A549 (cell line): ENCODE measurements around the gene GORASP1. TPM values are rescaled to one million over a fixed set of nuclear protein-coding genes. Genes with fewer than 3 reads are reported as not detected.
A peak's percentile ranks its signal among the peaks of the same experiment; 100 is the strongest.

Experiments used
- ATAC-seq, 2 experiments: fragments of 200-7000 bp in 1 of 2; fragments of >200 bp in 1 of 2; cut with Nextera tagmentation in 1 of 2; cut with Tn5 transposase in 1 of 2; 3 replicates each; pipeline versions ENCODE4 v1.8.0 to v1.9.1; 2018 to 2020; ENCODE audit warnings: mild to moderate bottlenecking in 1 of 2, moderate library complexity in 1 of 2
- CTCF ChIA-PET: fragments of 300-600 bp; sonication (Branson Sonifier 250); formaldehyde crosslinking; extraction: SDS; loops from one replicate; lab custom pipeline; 2021; ENCODE audit warnings: antibody characterized with exemption, inconsistent platforms; lab: Yijun Ruan, JAX
- POLR2A ChIA-PET: fragments of 350-600 bp; formaldehyde crosslinking; extraction: SDS; loops from one replicate; lab custom pipeline; 2021; ENCODE audit warnings: antibody characterized with exemption, inconsistent platforms; lab: Yijun Ruan, JAX
- DNase-seq, 2 experiments: peaks; one replicate each; pipeline versions ENCODE4 v3.0.0 to v3.0.0-alpha.2; 2011 to 2016; ENCODE audit warnings: low read depth in 1 of 2, low spot score in 1 of 2
- FAIRE-seq: peaks from 2 replicates; lab custom pipeline; 2011; peaks lifted over from hg19 to GRCh38; lab: Jason Lieb, UNC
- H3K27ac ChIP-seq, 2 experiments: fragments of >200 bp; sonication (Bioruptor Twin); formaldehyde crosslinking; 3 replicates each; pipeline ENCODE4 v1.5.1; 2016 to 2017
- H3K4me1 ChIP-seq: fragments of >200 bp; sonication (Bioruptor Twin); formaldehyde crosslinking; 3 replicates; pipeline ENCODE4 v1.6.1; 2016
- H3K4me2 ChIP-seq: fragments of >200 bp; sonication (Bioruptor Twin); formaldehyde crosslinking; 3 replicates; pipeline ENCODE4 v1.6.1; 2016
- H3K4me3 ChIP-seq: fragments of >200 bp; sonication (Bioruptor Twin); formaldehyde crosslinking; 3 replicates; pipeline ENCODE4 v1.5.1; 2016
- H3K9me3 ChIP-seq: fragments of >200 bp; sonication (Bioruptor Twin); formaldehyde crosslinking; 3 replicates; pipeline ENCODE4 v1.6.1; 2016
- CBX2 ChIP-seq: fragments of 200-600 bp; sonication (generic); IDR thresholded peaks from 2 replicates; pipeline ENCODE4 v1.6.1; 2016; ENCODE audit warnings: low read depth, mild to moderate bottlenecking, borderline replicate concordance
- CHD4 ChIP-seq: fragments of 200-600 bp; sonication (generic); IDR thresholded peaks from 2 replicates; pipeline ENCODE4 v1.6.1; 2016; ENCODE audit warnings: antibody characterized with exemption, mild to moderate bottlenecking, borderline replicate concordance
- ESRRA ChIP-seq: fragments of 150-350 bp; IDR thresholded peaks from 2 replicates; pipeline ENCODE4 v1.6.1; 2014; ENCODE audit warnings: mild to moderate bottlenecking, low read length, borderline replicate concordance
- FOSL2 ChIP-seq, 2 experiments: fragments of 450-650 bp in 1 of 2; fragments of >200 bp in 1 of 2; sonication (Bioruptor Twin) in 1 of 2; formaldehyde crosslinking; IDR thresholded peaks; 2 replicates each; pipeline versions ENCODE4 v1.5.0 to v1.6.1; 2016 to 2020; ENCODE audit warnings: mild to moderate bottlenecking in 1 of 2, moderate library complexity in 1 of 2
- GATA3 ChIP-seq: IDR thresholded peaks from 2 replicates; pipeline ENCODE4 v1.6.1; 2012; ENCODE audit warnings: borderline replicate concordance
- HDAC2 ChIP-seq: fragments of 200-600 bp; sonication (generic); IDR thresholded peaks from 2 replicates; pipeline ENCODE4 v1.6.1; 2016
- HOXA7 ChIP-seq: fragments of 250-450 bp; sonication (Bioruptor Pico); IDR thresholded peaks from 2 replicates; pipeline ENCODE4 v1.5.0; 2020; ENCODE audit warnings: mild to moderate bottlenecking, moderate library complexity
- HOXB13 ChIP-seq: fragments of 250-450 bp; sonication (Bioruptor Pico); IDR thresholded peaks from 2 replicates; pipeline ENCODE4 v1.5.0; 2020; ENCODE audit warnings: low read depth, mild to moderate bottlenecking, moderate library complexity
- JUNB ChIP-seq: fragments of >200 bp; sonication (Bioruptor Twin); formaldehyde crosslinking; IDR thresholded peaks from 2 replicates; pipeline ENCODE4 v1.6.1; 2016
- KDM1A ChIP-seq: fragments of 200-600 bp; sonication (generic); IDR thresholded peaks from 2 replicates; pipeline ENCODE4 v1.6.1; 2016; ENCODE audit warnings: low read depth, mild to moderate bottlenecking
- KDM5A ChIP-seq: fragments of 200-600 bp; sonication (generic); IDR thresholded peaks from 2 replicates; pipeline ENCODE4 v1.6.1; 2016; ENCODE audit warnings: antibody characterized with exemption, mild to moderate bottlenecking
- PHF8 ChIP-seq: fragments of 200-600 bp; sonication (generic); IDR thresholded peaks from 2 replicates; pipeline ENCODE4 v1.6.1; 2016; ENCODE audit warnings: low read depth, mild to moderate bottlenecking, antibody characterized with exemption, moderate library complexity, borderline replicate concordance
- RARB ChIP-seq: fragments of 250-450 bp; sonication (Bioruptor Pico); IDR thresholded peaks from 2 replicates; pipeline ENCODE4 v1.8.0; 2021; ENCODE audit warnings: mild to moderate bottlenecking, moderate library complexity
- RFX5 ChIP-seq: fragments of 450-650 bp; IDR thresholded peaks from 2 replicates; pipeline ENCODE4 v1.7.1; 2014; ENCODE audit warnings: antibody characterized with exemption, mild to moderate bottlenecking, moderate library complexity
- ZC3H11A ChIP-seq: fragments of 450-650 bp; IDR thresholded peaks from 2 replicates; pipeline ENCODE4 v1.6.1; 2014; ENCODE audit warnings: antibody characterized with exemption, mild to moderate bottlenecking
- ZFP36 ChIP-seq: fragments of 450-650 bp; IDR thresholded peaks from 2 replicates; pipeline ENCODE4 v1.6.1; 2014; ENCODE audit warnings: borderline replicate concordance; ENCODE audit not compliant: partially characterized antibody
- ZNF302 ChIP-seq: fragments of 250-450 bp; sonication (Bioruptor Pico); IDR thresholded peaks from 2 replicates; pipeline ENCODE4 v1.9.0; 2021; ENCODE audit warnings: inconsistent platforms, mild to moderate bottlenecking, moderate library complexity
- WGBS: methylation state at CpG from one replicate; pipeline ENCODE4 v1.1.6; 2017; ENCODE audit errors: missing lambda C conversion rate; 5-methylcytosine and 5-hydroxymethylcytosine counted together
- polyA plus RNA-seq, 4 experiments: library from polyadenylated mRNA; depleted of rRNA in 3 of 4; stranded (reverse); fragments of >200 nt; fragmentation: RNase III in 1 of 4; extraction: RNeasy Plus Mini Kit Qiagen cat#74134 plus additional on column Dnase treatment in 1 of 4; gene quantifications; 2 replicates in 3 of 4; 3 replicates in 1 of 4; pipeline ENCODE4 v1.2.3, GENCODE V29; 2011 to 2017
- TF ChIP-seq, protein P1 (sequence below): fragments of 250-450 bp; sonication (Bioruptor Pico); IDR thresholded peaks from 2 replicates; pipeline ENCODE4 v1.5.0; 2020; ENCODE audit warnings: low read depth, mild to moderate bottlenecking, moderate library complexity
- TF ChIP-seq, protein P2 (sequence below): fragments of >200 bp; sonication (Bioruptor Twin); formaldehyde crosslinking; IDR thresholded peaks from 2 replicates; pipeline ENCODE4 v1.6.1; 2016
- TF ChIP-seq, protein P3 (sequence below): IDR thresholded peaks from 2 replicates; pipeline ENCODE4 v1.6.1; 2012
- TF ChIP-seq, protein P4 (sequence below): fragments of 250-450 bp; sonication (Bioruptor Pico); IDR thresholded peaks from 2 replicates; pipeline ENCODE4 v1.5.0; 2021; ENCODE audit warnings: mild to moderate bottlenecking, moderate library complexity, borderline replicate concordance

Gene GORASP1
- polyA plus RNA-seq, 2 of the 4 experiments (the other 2 are of a cell fraction) = 30.3 to 32.3 TPM

DNA sequence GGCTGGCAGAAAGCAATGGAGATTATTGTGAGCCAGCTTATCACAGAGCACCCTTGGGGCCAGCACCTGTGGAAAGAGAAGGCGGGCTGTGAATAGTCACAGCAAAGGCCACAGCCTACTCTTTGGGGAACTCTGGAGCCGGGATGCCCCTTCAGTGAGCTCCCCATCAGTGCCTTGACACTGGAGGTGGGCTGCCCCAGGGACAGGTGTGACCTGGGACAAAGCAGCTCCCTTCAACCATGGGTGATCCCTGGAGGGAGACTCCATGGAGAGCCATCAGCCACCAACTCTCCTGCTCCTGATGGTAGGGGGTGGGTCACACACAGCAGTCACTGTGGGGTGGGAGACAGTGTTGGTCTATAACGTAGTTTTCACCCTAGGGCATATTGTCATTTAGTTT, 5.9 kb upstream of the GORASP1 start:
- TF ChIP-seq, protein P1, sequence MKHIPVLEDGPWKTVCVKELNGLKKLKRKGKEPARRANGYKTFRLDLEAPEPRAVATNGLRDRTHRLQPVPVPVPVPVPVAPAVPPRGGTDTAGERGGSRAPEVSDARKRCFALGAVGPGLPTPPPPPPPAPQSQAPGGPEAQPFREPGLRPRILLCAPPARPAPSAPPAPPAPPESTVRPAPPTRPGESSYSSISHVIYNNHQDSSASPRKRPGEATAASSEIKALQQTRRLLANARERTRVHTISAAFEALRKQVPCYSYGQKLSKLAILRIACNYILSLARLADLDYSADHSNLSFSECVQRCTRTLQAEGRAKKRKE (CRISPR knock-in tag) = no peak
- no peak for TF ChIP-seq GATA3
- no peak for TF ChIP-seq JUNB
- no peak for TF ChIP-seq HOXA7
- 63% methylated on average over 3 of the region's 3 CpGs for WGBS
- POLR2A ChIA-PET = no interaction called here
- no peak for DNase-seq
- H3K9me3 ChIP-seq = no peaks in the 10 kb centered on the region
- H3K4me1 ChIP-seq = peaks cover under 1% of the 10 kb centered on the region; the same call in 2 of the 3 replicates
- no peak overlapping the region for H3K4me2 ChIP-seq
- CTCF ChIA-PET = interaction anchor here (4.0 to 22.7 kb wide), 2 partner anchors 14 to 178 kb away, joined by 21 to 383 read pairs; no protein-coding TSS in a partner anchor
- H3K4me3 ChIP-seq = no peak overlapping the region
- H3K27ac ChIP-seq = no peak overlapping the region
- ATAC-seq = no peak
- FAIRE-seq = no peak

DNA sequence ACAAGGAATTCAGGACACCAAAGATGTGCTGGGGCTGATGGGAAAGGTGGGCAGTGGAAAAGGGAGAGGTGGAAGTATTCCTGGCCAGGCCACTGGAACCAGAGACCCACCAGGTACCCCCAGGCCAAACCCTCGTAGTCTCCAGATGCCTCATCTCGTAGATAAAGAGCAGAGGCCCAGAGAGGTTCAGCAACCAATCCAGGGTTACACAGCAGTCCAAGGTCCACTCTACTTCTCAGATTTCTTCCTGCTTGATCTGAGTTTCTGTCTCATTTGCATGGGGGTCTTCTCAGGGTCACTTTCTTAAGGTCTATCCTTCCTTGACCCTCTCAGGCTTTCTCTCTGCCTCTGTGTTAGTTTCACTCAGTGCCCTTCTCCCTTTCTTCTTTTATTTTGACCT, 5.1 kb upstream of the GORASP1 start:
- FAIRE-seq = no peak
- 69% methylated on average over 2 of the region's 2 CpGs for WGBS
- POLR2A ChIA-PET = no interaction called here

DNA sequence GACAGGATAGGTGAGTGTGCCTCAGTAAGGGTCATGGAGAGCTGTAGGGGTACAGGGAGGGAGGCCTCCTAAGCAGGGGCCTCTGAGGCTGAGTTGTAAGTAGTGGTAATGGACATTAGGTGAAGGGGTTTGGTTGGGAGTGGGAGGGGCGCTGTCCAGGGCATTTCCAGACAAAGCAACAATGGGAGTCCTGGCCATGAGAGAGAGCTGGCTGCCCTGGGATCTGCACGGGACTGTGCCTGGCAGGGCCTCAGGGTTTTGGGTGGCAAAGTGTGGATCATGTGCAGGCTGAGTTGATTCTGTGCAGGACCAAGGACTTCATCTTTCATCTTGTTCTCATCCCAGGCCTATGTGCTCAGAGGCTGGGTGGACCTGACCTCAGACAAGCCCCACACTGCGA, 4.7 kb upstream of the GORASP1 start:
- no peak overlapping the region for H3K27ac ChIP-seq
- WGBS = 86% methylated on average over 3 of the region's 3 CpGs
- CTCF ChIA-PET = no interaction called here
- POLR2A ChIA-PET = no interaction called here
- no peak overlapping the region for H3K4me3 ChIP-seq
- no peak for TF ChIP-seq CBX2
- TF ChIP-seq, protein P2, sequence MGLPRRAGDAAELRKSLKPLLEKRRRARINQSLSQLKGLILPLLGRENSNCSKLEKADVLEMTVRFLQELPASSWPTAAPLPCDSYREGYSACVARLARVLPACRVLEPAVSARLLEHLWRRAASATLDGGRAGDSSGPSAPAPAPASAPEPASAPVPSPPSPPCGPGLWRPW = no peak
- no peak for FAIRE-seq
- no peak overlapping the region for H3K4me2 ChIP-seq
- no peaks in the 10 kb centered on the region for H3K9me3 ChIP-seq
- ATAC-seq = no peak
- peaks cover 5% of the 10 kb centered on the region; the same call in 2 of the 3 replicates for H3K4me1 ChIP-seq
- no peak for DNase-seq

More for the DNA sequence above, 5.1 kb upstream of the GORASP1 start:
- TF ChIP-seq CHD4 (no peak), ZNF302 (CRISPR knock-in tag) (no peak), RARB (CRISPR knock-in tag) (no peak), ZC3H11A (no peak), KDM1A (no peak), FOSL2 (IDR thresholded peaks at IDR 0.05) (no peak), FOSL2 (CRISPR knock-in tag; IDR thresholded peaks at IDR 0.05) (no peak), ZFP36 (no peak), KDM5A (no peak), RFX5 (no peak)
- TF ChIP-seq, protein P3, sequence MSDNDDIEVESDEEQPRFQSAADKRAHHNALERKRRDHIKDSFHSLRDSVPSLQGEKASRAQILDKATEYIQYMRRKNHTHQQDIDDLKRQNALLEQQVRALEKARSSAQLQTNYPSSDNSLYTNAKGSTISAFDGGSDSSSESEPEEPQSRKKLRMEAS = no peak
- Histone ChIP-seq H3K9me3 (no peaks in the 10 kb centered on the region), H3K4me3 (no peak overlapping the region), H3K27ac (no peak overlapping the region), H3K4me1 (peaks cover 5% of the 10 kb centered on the region; the same call in 2 of the 3 replicates), H3K4me2 (no peak overlapping the region)
- CTCF ChIA-PET = interaction anchor here (4.0 kb wide), 1 partner anchor 15 kb away, joined by 21 read pairs; no protein-coding TSS in a partner anchor
- DNase-seq (no peak), ATAC-seq (no peak)

DNA sequence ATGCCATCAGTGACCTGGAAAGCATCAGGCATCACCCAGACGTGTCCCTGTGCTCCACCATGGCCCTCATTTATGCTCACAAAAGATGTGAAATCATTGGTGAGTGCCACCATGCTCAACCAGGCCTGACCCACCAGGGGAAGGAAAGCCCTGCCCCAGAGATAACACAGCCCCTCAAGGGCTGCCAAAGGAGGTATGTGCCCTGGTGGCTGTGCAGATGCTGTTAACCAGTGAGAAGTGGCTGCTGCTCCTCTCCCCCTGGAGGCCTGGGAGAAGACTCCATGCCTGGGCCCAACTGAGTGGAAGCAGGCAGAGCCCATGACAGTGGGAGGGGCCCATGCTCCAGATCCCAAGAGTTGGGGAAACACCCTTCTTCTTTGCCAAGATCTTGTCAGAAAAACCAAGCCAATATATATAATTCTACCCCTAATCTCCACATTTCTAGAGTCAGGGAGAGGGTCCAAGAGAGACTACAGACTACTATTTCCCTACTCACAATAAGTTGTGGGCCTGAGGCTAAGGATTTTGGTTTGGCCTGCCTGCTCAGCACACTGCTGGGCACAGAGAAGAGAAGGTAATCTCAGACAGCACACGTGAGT, 2.7 kb upstream of the GORASP1 start:
- Histone ChIP-seq H3K4me2 (no peak overlapping the region), H3K4me1 (peaks cover 13% of the 10 kb centered on the region; the same call in 2 of the 3 replicates), H3K9me3 (no peaks in the 10 kb centered on the region), H3K27ac (no peak overlapping the region), H3K4me3 (no peak overlapping the region)
- ChIA-PET CTCF (interaction anchor here (1.6 to 14.1 kb wide), 2 partner anchors 15 to 180 kb away, joined by 5 to 164 read pairs; no protein-coding TSS in a partner anchor), POLR2A (no interaction called here)
- TF ChIP-seq ZC3H11A (no peak), HOXB13 (CRISPR knock-in tag) (no peak), ESRRA (no peak), PHF8 (no peak), HDAC2 (no peak), KDM1A (no peak)
- TF ChIP-seq, protein P4, sequence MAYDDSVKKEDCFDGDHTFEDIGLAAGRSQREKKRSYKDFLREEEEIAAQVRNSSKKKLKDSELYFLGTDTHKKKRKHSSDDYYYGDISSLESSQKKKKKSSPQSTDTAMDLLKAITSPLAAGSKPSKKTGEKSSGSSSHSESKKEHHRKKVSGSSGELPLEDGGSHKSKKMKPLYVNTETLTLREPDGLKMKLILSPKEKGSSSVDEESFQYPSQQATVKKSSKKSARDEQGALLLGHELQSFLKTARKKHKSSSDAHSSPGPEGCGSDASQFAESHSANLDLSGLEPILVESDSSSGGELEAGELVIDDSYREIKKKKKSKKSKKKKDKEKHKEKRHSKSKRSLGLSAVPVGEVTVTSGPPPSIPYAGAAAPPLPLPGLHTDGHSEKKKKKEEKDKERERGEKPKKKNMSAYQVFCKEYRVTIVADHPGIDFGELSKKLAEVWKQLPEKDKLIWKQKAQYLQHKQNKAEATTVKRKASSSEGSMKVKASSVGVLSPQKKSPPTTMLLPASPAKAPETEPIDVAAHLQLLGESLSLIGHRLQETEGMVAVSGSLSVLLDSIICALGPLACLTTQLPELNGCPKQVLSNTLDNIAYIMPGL (CRISPR knock-in tag) = no peak
- peak in 1 of 2 experiments; percentile 15; a peak in 2 of 6 replicates for ATAC-seq
- WGBS = 62% methylated on average over 2 of the region's 2 CpGs
- no peak for DNase-seq
- no peak for FAIRE-seq
